GM12874 (cell line): ENCODE measurements around the gene SAMSN1.

Source experiments
- TF ChIP-seq, protein P1 (sequence below): IDR thresholded peaks from 2 replicates; pipeline ENCODE4 v1.5.1; 2011; ENCODE audit warnings: low read depth, mild to moderate bottlenecking, control low read depth, low read length, moderate library complexity; ENCODE audit not compliant: insufficient read depth

The SAMSN1 gene

DNA sequence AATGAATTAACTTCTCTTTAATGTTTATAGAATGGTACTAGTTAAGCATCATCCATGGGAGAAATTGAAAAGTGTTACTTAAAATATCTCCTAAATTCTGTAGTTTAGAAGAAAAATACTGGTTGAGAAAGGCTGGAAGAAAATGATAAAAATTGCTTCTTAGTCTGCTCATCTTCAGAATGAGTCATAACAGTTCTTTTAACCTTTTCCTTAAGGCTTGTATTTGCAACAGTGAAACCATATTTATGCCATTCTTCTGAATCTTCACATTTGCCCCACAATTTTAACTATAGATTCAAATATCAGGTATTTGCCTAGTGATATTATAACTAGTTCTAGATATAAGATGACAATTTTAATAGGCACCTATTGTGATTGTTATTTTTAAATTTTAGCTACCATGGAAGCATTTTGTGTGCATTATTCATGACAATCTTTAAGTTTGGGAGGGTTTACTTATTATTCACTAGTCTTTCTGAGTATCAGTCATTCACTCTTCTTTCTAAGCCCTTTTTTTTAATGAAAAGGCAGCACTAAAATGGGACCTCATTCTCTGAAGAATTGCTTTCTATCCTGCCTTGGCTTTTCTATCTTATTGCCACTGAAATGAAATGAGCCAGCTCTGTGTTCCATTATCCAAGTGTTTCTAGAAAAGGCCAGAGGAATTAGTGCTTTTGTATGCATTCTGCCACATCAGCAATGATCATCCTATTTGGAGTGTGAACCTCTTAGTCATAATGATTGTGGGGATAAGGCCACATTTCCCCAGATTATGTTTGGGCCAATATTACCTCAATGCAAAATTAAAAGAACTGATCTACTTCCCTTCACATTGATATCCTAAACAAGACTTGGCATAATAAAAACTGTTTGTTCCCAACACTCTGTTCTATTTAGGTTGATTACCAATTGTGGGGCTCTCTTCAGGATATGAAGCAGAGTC lies 58.4 kb downstream of the SAMSN1 start:
- TF ChIP-seq, protein P1, sequence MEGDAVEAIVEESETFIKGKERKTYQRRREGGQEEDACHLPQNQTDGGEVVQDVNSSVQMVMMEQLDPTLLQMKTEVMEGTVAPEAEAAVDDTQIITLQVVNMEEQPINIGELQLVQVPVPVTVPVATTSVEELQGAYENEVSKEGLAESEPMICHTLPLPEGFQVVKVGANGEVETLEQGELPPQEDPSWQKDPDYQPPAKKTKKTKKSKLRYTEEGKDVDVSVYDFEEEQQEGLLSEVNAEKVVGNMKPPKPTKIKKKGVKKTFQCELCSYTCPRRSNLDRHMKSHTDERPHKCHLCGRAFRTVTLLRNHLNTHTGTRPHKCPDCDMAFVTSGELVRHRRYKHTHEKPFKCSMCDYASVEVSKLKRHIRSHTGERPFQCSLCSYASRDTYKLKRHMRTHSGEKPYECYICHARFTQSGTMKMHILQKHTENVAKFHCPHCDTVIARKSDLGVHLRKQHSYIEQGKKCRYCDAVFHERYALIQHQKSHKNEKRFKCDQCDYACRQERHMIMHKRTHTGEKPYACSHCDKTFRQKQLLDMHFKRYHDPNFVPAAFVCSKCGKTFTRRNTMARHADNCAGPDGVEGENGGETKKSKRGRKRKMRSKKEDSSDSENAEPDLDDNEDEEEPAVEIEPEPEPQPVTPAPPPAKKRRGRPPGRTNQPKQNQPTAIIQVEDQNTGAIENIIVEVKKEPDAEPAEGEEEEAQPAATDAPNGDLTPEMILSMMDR = no peak

DNA sequence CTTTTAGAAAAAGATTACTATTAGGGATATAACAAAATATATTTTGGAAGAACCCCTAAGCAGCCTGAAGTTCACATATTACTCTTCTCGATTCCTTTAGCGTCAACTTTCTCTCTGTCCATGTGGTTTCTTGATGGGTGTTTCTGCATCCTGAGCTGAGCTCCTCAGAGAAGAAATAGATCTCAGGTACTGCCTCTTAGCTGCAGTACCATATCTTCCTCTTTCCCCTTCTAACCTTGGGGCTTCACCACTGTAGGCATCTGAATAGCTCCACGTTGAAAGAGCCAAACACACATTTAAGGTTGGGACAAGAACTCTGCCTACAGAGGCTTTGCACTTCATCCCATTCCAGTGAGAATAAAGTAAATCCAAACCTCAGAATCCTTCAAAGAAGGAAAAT lies 59.2 kb downstream of the SAMSN1 start:
- TF ChIP-seq, protein P1 = no peak

DNA sequence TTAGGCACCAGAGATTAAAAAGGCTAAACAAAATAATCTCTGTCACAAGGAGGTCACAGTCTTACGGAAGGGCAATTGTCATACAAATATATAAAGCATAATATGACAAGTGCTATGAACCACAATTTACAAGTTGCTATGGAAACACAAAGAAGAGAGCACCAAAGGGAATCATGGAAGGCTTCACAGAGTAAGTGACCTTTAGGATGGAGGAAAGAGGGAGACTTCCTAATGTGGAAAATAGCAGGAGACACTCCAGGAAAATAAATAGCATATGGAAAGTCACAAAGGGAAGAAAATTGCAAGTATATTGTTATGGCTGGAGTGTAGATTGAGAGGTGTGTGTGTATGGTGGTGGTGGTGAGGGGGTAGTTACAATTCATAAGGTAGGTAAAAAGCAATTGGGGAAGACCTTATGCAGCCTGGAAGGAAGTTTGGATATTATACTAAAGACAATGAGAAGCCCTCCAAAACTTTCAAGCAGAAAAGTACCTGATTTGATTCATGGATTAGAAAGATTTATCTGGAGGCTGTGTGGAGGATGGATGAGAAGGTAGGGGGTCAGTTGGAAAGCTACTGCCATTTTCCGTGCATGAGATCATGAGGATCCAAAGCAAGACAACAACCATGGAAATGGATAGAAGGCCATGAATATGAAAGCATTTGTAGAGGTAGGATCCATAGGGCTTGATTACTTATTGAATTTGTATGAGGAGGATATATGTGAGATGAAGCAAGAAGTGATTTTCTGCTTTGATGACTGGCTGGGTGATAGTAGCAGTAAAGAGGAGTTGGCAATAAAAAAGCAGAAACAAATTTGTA lies 61.7 kb downstream of the SAMSN1 start:
- TF ChIP-seq, protein P1 = no peak

DNA sequence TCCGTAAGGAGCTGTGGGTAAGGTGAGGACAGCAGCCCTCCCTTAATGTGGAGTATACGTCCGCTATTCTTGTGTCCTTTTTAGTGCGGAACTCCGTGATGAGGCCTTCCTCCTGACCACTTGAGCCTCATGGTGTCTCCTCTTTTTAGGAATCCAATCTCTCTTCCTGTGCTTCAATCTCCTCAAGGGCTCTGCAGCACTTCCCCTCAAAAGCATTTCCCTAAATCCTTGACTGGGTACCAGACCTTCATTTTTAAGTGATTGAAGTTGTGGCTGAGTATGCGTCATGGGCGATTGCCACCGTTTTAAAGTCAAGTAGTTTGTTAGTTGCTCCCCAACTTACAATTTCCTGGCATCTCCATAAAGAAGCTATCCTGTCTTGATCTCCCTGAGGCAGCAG lies 62.8 kb downstream of the SAMSN1 start:
- TF ChIP-seq, protein P1 = no peak

DNA sequence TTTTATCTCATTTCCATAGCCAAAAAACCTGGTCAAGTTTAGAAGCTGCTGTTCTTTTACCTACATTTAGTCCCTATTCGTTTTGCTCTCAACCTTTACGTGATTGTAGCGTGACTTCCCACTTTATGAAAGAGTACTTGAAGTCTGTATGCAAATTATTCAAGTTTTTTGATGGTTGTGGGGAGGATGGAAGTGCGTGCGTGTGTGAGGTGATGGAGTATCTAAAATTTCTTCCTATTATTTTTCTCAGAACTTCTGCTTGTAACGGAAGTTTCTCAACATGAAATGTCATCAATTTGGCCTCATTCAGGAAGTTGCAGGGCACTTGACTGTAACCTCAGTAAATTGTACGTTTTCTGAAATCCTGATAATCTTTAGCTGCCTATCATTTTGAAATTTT lies 64.0 kb downstream of the SAMSN1 start:
- TF ChIP-seq, protein P1 = no peak

DNA sequence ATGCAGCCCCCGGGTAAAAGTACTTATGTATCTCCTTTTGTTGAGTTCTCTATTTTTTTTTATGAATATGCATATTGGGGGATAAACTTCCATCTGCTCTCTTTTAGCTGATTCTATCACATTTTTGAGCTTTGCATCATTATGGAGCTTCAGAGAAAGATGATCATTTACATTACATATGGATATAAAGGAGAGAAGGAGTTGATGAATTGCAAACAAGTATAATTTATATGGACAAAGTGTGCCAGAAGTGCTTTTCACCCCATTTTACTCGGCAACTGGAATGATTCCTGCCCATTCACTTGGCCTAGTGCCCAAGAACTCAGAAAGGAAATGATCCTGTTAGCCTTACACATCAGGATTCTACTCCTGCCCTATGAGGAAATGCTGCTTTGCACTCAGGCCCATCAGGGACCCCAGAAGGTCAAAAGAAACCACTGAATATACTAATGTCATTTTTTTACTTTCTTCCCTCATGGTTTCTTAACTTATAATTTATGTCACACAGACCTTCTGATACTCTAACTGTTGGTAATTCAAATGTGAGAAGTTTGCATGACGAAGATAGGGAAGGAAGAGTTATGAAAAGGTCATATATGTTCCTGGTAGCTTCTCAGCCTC lies 65.6 kb downstream of the SAMSN1 start:
- TF ChIP-seq, protein P1 = no peak
